Stimulated activated effector memory CD8-positive, alpha-beta T cell treated with anti-CD3 and anti-CD28 coated beads, Interleukin-12 subunit alpha, Interleukin-12 subunit beta, amount 100 ng/mL, for 72 hours (primary cell): ENCODE data around the gene ZMYM5.
"Not testable (repeated sequence)": the region's sequence is repeated elsewhere in the genome, so short reads cannot be mapped to it uniquely, and the experiment has no call there.

ENCODE experiments used
- ATAC-seq: fragments of 150-1000 bp; cut with Tn5 transposase; 2 replicates; pipeline ENCODE4 v1.10.0; 2021
- DNase-seq, 2 donors: peaks; one replicate each; pipeline ENCODE4 v3.0.0; 2021 to 2022; ENCODE audit warnings: low spot score in 2 of 2
- H3K27ac Mint-ChIP-seq: one replicate; pipeline ENCODE4 v1.8.0; 2022; ENCODE audit warnings: mild to moderate bottlenecking, mixed read lengths
- H3K36me3 Mint-ChIP-seq: one replicate; pipeline ENCODE4 v1.8.0; 2022; ENCODE audit warnings: mild to moderate bottlenecking, mixed read lengths
- H3K4me1 Mint-ChIP-seq: one replicate; pipeline ENCODE4 v1.8.0; 2022; ENCODE audit warnings: mixed read lengths
- H3K4me3 Mint-ChIP-seq: one replicate; pipeline ENCODE4 v1.8.0; 2022; ENCODE audit warnings: mild to moderate bottlenecking, mixed read lengths
- H3K9me3 Mint-ChIP-seq: one replicate; pipeline ENCODE4 v1.8.0; 2022; ENCODE audit warnings: mixed read lengths

ZMYM5 gene

DNA sequence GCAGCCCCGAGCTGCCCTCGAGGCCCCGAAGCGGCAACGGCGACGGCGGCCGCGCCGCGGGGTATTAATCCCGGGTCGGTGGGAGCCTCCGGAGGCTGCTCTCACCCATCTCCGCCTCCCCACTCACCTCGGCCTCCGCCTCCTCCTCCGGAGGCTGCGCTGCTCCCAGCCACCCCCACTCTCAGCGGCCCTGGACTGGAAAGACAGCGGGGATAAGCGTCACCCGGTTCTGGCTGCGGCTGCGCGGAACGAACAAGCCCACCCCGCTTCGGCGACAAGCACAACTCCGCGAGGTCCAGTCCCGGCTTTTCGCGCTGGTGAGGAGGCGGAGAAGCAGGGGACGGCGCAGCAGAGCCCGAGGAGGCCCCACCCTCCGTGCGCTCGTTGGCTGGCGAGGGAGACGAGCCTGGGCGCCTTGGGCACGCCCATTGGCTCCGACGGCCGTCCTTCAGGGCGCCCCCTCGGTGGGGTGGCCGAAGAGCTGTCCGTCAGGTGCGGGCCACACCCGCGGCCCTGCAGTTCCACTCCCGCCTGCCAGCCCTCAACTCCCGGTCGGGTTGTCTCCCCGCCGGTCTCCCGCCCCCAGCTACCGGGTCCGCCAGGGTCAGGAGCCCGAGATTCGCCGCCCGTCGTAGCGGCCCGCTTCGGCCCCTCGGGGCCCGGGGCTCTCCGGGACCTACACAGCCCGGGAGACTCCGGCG lies at the start of gene ZMYM5:
Gene ZMYM5, minus strand, starts transcription at position 327 of the 701 bp plus-strand sequence. CDS start 11,469 bp downstream, outside the sequence.
- Mint-ChIP-seq H3K9me3 (no peaks in the 10 kb centered on the region), H3K4me3 (peak within 1 kb of the TSS; percentile 91), H3K4me1 (peaks cover 35% of the 10 kb centered on the region), H3K36me3 (peaks cover 30% of the 10 kb centered on the region), H3K27ac (peak within 1 kb of the TSS; percentile 93)
- peak; percentile 90 to 98 for DNase-seq
- ATAC-seq = peak; percentile 92

DNA sequence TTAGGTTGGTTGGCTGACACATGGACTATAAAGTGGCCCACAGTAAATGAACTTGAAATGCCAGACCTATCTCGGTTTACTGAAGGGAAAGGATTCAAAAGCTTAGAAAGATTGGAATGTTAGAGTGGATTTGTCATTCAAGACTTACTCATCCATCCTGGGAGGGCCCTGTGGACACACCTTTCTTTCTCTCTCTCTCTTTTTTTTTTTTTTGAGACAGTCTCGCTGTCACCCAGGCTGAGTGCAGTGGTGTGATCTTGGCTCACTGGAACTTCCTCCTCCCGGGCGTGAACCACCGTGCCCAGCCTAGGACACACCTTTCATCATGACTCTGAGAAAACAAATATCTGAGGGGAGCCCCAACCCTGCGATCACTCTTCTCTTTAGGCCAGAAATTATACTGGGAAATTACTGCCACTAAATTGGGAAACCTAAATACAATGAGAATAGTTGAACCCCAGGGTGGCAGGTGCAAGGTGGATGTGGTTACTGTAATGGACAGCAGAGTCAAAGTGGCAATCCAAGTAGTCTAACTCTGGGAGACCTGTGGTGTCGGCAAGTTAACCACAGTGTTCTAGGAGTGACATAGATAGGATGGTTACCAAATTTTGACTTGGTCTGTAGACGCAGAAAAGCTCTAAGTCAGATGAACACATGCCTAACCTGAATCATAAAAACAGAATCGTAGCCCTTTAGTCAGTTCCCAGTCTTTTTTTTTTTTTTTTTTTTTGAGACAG lies 47.1 kb upstream of the ZMYM5 start:
- no peaks in the 10 kb centered on the region for H3K36me3 Mint-ChIP-seq
- no peak overlapping the region for H3K27ac Mint-ChIP-seq
- ATAC-seq (no peak), DNase-seq (no peak)
- H3K4me1 Mint-ChIP-seq = no peaks in the 10 kb centered on the region
- H3K4me3 Mint-ChIP-seq = no peak overlapping the region
- no peaks in the 10 kb centered on the region for H3K9me3 Mint-ChIP-seq

DNA sequence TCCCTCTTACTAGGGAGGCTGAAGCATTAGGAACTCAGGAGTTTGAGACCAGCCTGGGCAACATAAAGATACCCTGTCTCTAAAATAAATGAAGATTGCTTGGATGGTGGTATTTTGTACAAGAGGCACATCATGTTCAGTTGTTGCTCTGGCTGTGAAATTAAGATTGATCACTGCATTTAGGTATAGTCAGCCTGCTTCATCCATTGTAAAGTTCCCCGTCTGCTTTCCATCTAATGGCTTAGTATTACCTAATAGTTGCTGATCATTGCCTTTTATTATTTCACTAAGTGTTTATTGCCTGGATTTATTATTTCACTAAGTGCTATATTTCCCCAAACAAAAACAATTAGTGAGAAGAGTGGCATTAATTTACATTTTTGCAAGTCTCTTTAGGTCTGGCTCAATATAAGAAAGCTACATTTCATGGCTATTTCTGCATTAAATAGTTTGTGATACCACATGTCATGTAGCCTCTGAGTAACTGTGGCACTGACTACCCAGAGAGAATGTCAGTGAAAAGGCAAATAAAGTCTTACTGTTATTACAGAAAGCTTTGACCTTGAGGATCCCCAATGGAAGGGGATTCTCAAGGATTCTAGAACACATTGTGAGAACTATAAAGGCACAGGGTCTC lies 45.0 kb upstream of the ZMYM5 start:
- ATAC-seq (no peak), DNase-seq (no peak)
- Mint-ChIP-seq H3K4me1 (no peaks in the 10 kb centered on the region), H3K36me3 (no peaks in the 10 kb centered on the region), H3K9me3 (no peaks in the 10 kb centered on the region), H3K4me3 (no peak overlapping the region), H3K27ac (no peak overlapping the region)

DNA sequence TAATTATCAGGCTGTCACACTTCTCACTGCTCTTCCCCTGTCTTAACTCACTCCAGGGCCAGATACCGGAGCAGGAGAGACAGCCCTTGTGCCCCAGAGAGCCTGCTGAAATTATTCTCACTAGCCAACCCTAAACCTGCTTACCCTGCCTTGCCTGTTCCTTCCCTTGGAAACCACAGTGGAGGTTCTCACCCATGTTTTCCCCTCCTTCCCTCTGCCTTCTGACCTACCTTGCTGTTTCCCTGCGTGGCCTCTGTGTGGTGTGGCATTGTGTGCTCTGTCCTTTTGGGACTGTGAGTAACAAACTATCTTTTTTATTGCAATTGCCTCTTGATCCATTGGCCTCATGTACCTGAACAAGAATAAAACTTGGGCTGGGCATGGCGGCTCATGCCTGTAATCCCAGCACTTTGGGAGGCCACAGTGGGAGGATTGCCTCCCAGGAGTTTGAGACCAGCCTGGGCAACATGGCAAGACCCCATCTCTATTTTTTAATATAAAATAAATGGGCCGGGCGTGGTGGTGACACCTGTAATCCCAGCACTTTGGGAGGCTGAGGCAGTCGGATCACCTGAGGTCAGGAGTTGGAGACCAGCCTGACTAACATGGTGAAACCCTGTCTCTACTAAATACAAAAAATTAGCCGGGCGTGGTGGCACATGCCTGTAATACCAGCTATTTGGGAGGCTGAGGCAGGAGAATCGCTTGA lies 42.2 kb upstream of the ZMYM5 start:
- DNase-seq, H3K9me3 Mint-ChIP-seq, H3K36me3 Mint-ChIP-seq, ATAC-seq, H3K4me1 Mint-ChIP-seq, H3K4me3 Mint-ChIP-seq, H3K27ac Mint-ChIP-seq: not testable (repeated sequence)

DNA sequence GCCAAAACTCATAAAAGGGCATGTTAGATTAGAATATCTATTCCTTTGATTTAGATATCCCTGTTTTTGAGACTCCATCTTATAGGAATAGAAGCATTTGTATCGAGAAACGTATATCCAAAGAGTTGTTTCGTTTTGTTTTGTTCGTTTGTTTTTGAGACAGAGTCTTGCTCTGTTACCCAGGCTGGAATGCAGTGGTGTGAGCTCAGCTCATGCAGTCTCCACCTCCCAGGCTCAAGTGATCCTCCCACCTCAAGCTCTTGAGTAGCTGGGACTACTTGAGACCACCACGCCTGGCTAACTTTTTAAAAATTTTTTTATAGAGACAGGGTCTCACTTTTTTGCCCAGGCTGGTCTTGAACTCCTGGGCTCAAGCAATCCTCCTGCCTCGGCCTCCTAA lies 26.6 kb upstream of the ZMYM5 start:
- Mint-ChIP-seq H3K9me3 (no peaks in the 10 kb centered on the region), H3K36me3 (no peaks in the 10 kb centered on the region), H3K4me3 (no peak overlapping the region), H3K27ac (no peak overlapping the region), H3K4me1 (no peaks in the 10 kb centered on the region)
- DNase-seq (no peak), ATAC-seq (no peak)

DNA sequence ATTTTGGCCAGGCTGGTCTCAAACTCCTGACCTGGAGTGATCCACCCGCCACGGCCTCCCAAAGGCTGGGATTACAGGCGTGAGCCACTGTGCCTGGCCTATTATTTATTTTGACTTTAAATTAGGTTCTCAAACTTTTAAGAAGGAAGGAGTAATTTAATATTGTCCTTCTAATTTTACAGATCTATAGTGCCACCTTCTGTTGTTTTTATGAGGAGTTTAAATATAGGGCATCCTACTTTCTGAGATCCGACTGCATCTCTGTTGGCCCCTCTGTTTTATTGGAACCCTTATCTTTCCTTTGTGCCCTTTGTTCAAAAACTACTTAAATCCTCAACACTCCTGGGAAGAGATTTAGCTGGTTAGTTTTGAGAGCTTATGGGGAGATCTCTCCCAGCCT lies 25.4 kb upstream of the ZMYM5 start:
- Mint-ChIP-seq H3K9me3 (no peaks in the 10 kb centered on the region), H3K4me1 (no peaks in the 10 kb centered on the region), H3K27ac (no peak overlapping the region), H3K4me3 (no peak overlapping the region), H3K36me3 (no peaks in the 10 kb centered on the region)
- ATAC-seq = no peak
- DNase-seq = no peak

DNA sequence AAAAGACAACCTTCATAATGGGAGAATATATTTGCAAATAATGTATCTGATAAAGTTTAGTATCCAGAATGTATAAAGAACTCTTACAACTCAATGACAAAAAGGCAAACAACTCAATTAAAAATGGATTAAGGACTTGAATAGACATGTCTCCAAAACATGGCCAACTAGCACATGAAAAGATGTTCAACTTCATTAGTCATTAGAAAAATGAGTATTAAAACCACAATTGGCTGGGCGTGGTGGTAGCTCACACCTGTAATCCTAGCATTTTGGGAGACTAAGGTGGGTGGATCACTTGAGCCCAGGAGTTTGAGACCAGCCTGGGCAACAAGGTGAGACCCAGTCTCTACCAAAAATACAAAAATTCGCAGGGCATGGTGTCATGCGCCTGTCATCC lies 18.8 kb upstream of the ZMYM5 start:
- H3K36me3 Mint-ChIP-seq = no peaks in the 10 kb centered on the region
- ATAC-seq (no peak), DNase-seq (no peak)
- no peaks in the 10 kb centered on the region for H3K4me1 Mint-ChIP-seq
- H3K4me3 Mint-ChIP-seq = no peak overlapping the region
- no peaks in the 10 kb centered on the region for H3K9me3 Mint-ChIP-seq
- H3K27ac Mint-ChIP-seq = no peak overlapping the region

DNA sequence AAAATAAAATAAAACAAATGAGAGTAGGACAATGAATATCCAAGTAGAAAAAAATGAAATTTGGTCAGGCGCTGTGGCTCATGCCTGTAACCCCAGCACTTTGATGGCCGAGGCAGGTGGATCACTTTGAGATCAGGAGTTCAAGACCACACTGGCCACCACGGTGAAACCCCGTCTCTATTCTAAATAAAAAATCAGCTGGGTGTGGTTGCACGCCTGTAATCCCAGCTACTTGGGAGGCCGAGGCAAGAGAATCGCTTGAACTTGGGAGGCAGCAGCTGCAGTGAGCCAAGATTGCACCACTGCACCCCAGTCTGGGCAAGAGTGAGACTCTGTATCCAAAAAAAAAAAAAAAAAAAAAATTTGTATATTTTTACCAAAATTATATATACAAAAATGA lies 18.2 kb upstream of the ZMYM5 start:
- ATAC-seq = no peak
- Mint-ChIP-seq H3K9me3 (no peaks in the 10 kb centered on the region), H3K36me3 (no peaks in the 10 kb centered on the region), H3K27ac (no peak overlapping the region), H3K4me1 (no peaks in the 10 kb centered on the region), H3K4me3 (no peak overlapping the region)
- DNase-seq = no peak

DNA sequence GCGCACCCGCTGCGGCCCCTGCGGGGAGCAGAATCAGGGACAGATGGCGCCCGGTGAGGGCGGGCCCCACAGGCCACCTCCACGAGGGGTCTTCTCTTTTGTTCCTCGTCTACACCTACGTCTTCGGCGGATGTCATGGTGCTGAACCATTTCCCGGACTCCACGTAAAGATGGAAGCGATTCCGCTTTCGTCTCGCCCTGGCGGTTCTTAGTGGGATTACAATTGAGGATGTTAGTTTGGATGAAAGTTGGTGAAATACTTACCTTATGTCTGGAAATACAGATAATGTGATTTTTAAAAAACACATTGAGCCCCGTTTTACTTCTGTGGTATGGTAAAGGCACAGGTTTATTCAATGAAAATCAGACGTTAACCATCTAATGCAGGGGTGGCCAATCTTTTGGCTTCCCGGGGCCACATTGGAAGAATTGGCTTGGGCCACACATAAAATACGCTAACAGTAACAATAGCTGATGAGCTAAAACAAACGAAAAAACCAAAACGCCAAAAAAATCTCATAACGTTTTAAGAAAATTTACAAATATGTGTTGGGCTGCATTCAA lies 1.4 kb upstream of the ZMYM5 start:
- H3K36me3 Mint-ChIP-seq = peaks cover 16% of the 10 kb centered on the region
- peaks cover 27% of the 10 kb centered on the region for H3K4me1 Mint-ChIP-seq
- peak overlapping the region; percentile 91 for H3K4me3 Mint-ChIP-seq
- H3K27ac Mint-ChIP-seq = peak overlapping the region; percentile 93
- peak in 1 of 2 donors; percentile 57 for DNase-seq
- H3K9me3 Mint-ChIP-seq = no peaks in the 10 kb centered on the region
- ATAC-seq = peak; percentile 3

DNA sequence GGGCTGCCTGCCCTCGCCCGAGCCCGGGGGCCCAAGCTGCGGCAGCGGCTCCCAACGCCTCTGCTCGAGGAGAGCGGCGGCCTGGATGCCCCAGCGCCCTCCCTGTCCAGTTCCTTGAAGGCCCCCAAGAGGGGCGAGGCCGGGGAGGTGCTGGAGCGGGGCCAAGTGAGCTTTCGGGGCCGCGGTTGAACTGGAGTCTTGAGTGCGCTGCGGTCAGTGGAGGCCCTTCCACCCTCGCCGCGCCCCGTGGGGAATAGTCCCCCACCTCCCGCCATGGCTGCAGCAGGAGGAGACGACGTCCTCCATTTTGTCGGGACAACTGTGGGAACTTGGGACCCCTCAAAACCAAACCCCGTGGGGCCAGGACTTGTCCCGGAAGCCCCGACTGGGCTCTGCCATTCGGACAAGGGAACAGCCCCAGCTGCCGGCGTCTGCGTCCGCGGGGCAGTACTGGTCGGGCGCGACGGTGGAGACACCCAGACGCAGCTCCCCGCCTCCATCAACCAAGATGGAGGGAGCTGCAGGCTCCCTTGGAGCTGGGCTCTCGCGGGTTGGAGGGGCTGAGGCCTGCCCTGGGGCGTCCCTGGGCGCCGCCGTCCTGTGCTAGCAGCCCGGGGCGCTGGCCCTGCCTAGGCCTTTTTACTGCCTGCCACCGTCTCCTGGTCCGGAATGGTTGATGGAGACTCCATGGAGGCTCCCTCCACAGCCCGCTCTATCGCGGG lies 736 bp upstream of the ZMYM5 start:
- Mint-ChIP-seq H3K9me3 (no peaks in the 10 kb centered on the region), H3K4me1 (peaks cover 31% of the 10 kb centered on the region), H3K4me3 (peak overlapping the region; percentile 91), H3K36me3 (peaks cover 22% of the 10 kb centered on the region), H3K27ac (peak overlapping the region; percentile 93)
- peak; percentile 70 to 90 for DNase-seq
- peak; percentile 56 for ATAC-seq

DNA sequence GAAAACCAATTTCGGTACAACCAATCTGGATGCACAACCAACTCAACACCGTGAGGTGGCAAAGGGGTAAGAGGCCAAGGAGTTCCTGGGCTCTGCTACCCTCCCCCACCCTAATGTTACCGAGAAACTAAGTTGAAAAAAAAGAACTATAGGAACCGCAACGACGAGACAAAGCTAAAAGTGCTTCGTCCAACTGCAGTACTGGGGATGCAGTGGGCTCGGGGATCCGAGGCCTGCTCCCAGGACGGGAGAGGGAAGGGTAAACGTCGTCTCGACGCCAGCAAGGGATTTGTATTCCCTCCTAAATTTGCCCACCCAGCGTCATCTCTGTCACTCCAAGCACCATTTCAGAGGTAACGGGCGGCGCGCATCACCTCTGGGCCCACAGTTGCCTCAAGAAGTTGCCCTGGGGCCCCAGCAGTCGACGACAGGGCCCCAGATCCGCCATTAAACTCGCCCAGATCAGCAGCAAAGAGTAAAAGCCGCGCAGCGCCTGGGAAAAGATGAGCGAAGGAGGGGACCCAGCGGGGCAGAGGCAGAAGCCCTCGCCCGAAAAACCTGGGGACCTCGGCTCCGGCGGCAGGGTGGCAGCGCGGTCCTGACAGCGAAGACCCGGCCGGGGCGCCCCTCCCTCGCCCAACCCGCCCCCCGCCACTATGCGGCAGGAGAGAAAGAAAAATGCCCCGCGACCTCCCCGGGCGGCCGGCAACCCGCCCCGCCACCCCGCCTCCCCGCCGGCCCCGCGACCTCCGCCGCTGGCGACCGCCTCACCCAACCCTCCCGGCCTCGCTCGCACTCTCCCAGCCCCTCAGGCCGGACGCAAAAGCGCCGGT lies 752 bp downstream of the ZMYM5 start:
- ATAC-seq (peak; percentile 2), DNase-seq (peak; percentile 28 to 75)
- peaks cover 37% of the 10 kb centered on the region for H3K36me3 Mint-ChIP-seq
- no peaks in the 10 kb centered on the region for H3K9me3 Mint-ChIP-seq
- H3K4me1 Mint-ChIP-seq = peaks cover 29% of the 10 kb centered on the region
- peak overlapping the region; percentile 91 for H3K4me3 Mint-ChIP-seq
- peak overlapping the region; percentile 93 for H3K27ac Mint-ChIP-seq

DNA sequence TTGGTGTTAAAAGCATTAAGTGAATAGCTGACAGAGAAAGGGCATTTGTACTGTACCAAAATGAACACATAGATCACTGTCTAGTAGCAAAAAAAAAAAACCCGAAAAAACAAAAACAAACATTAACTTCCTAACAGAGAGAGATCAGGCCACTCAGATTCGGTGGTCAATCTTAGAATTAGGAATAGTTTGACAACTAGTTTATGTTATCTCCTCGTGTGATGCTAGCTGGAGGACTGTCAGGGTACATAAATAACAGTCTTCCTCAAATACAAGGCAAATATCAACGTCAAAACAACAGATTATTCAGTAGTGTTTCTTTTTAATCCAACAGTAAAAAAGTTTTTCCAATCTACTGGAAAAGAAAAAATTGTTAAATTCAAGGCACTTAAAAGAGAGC lies 1.7 kb downstream of the ZMYM5 start:
- Mint-ChIP-seq H3K9me3 (no peaks in the 10 kb centered on the region), H3K4me3 (peak overlapping the region; percentile 91), H3K4me1 (peaks cover 36% of the 10 kb centered on the region), H3K27ac (peak overlapping the region; percentile 93), H3K36me3 (peaks cover 45% of the 10 kb centered on the region)
- DNase-seq = no peak
- ATAC-seq = no peak

DNA sequence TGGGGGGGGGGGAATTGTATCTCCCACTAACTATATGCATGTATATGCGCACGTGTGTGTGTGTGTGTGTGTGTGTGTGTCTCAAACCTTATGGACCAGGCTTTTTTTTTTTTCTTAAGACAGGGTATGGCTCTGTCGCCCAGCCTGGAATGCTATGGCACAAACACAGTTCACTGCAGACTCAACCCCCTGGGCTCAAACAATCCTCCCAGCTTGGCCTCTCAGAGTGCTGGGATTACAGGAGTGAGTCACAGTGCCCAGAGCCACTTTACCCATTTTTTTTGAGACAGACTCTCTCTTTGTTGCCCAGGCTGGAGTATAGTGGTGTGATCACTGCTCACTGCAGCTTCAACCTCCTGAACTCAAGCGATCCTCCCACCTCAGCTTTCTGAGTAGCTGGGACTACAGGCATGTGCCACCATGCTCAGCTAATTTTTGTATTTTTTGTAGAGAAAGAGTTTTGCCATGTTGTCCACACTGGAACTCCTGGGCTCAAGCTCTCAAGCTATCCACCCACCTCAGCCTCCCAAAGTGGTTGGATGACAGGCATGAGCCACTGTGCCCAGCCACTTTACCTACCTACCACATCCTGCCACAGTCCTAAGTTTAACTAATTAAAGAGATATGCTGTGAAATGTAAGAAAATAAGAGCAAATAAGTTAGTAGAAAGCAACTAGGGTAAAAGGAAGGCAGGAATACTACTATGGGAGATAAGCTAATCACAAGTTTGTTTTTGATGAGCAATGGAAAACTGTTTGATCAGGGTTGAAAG lies 2.4 kb downstream of the ZMYM5 start:
- Mint-ChIP-seq H3K4me3 (peak overlapping the region; percentile 91), H3K36me3 (peaks cover 51% of the 10 kb centered on the region), H3K27ac (peak overlapping the region; percentile 93), H3K4me1 (peaks cover 36% of the 10 kb centered on the region), H3K9me3 (no peaks in the 10 kb centered on the region)
- DNase-seq (no peak), ATAC-seq (no peak)
